SJCRH30 (cell line): ENCODE data around the gene KRTAP5-10. TPM values are rescaled to one million over a fixed set of nuclear protein-coding genes. Genes with fewer than 3 reads are reported as not detected.
A peak's percentile ranks its signal among the peaks of the same experiment; 100 is the strongest.
"Not testable (repeated sequence)": the region's sequence is repeated elsewhere in the genome, so short reads cannot be mapped to it uniquely, and the experiment has no call there.

Source experiments
- DNase-seq, 2 experiments: peaks; one replicate each; pipeline ENCODE4 v3.0.0-alpha.2; 2015 to 2020
- H3K27ac ChIP-seq: fragments of 250-450 bp; sonication (Bioruptor Pico); 2 replicates; pipeline ENCODE4 v1.5.1; 2020; ENCODE audit warnings: mild to moderate bottlenecking, moderate library complexity
- H3K27me3 ChIP-seq: fragments of 250-450 bp; sonication (Bioruptor Pico); 2 replicates; pipeline ENCODE4 v1.5.1; 2020; ENCODE audit warnings: mild to moderate bottlenecking, moderate library complexity
- H3K36me3 ChIP-seq: fragments of 250-450 bp; sonication (Bioruptor Pico); 2 replicates; pipeline ENCODE4 v1.5.1; 2020; ENCODE audit warnings: mild to moderate bottlenecking, moderate library complexity
- H3K4me1 ChIP-seq: fragments of 250-450 bp; sonication (Bioruptor Pico); 2 replicates; pipeline ENCODE4 v1.5.1; 2020; ENCODE audit warnings: mild to moderate bottlenecking, moderate library complexity
- H3K4me3 ChIP-seq: fragments of 250-450 bp; sonication (Bioruptor Pico); 2 replicates; pipeline ENCODE4 v1.5.1; 2020; ENCODE audit warnings: mild to moderate bottlenecking, moderate library complexity
- H3K9me3 ChIP-seq: fragments of 250-450 bp; sonication (Bioruptor Pico); replicated peaks from 2 replicates; pipeline ENCODE4 v1.5.1; 2020; ENCODE audit warnings: mild to moderate bottlenecking, moderate library complexity
- total RNA-seq: library from RNA; depleted of rRNA; stranded (reverse); fragments of >200 nt; shearing (Covaris generic); gene quantifications from 2 replicates; pipeline ENCODE4 v1.2.3, GENCODE V29; 2014; rRNA removed

KRTAP5-10 gene
- total RNA-seq, result not detected in 2 replicates

GRCh38 chr11:71565263-71565662, at the start of gene KRTAP5-10:
TSS of gene KRTAP5-10 (plus strand) at chr11:71565563. CDS start at chr11:71565588, 25 bp downstream.
- Histone ChIP-seq H3K9me3 (no peaks in the 10 kb centered on the region), H3K36me3 (no peaks in the 10 kb centered on the region), H3K4me3 (no peak within 1 kb of the TSS), H3K27ac (no peak within 1 kb of the TSS), H3K27me3 (no peaks in the 10 kb centered on the region), H3K4me1 (no peaks in the 10 kb centered on the region)
- DNase-seq, result no peak

- no peak for DNase-seq
- no peaks in the 10 kb centered on the region for H3K9me3 ChIP-seq
- H3K4me3 ChIP-seq, result no peak overlapping the region
- no peaks in the 10 kb centered on the region for H3K27me3 ChIP-seq
- no peak overlapping the region for H3K27ac ChIP-seq
- H3K4me1 ChIP-seq, result peaks cover 10% of the 10 kb centered on the region
- no peaks in the 10 kb centered on the region for H3K36me3 ChIP-seq
Measured at GRCh38 chr11:71518506-71519471, 46.6 kb upstream of the KRTAP5-10 start.

- H3K27ac ChIP-seq, result no peak overlapping the region
- no peak overlapping the region for H3K4me3 ChIP-seq
- no peaks in the 10 kb centered on the region for H3K9me3 ChIP-seq
- H3K27me3 ChIP-seq, result no peaks in the 10 kb centered on the region
- H3K36me3 ChIP-seq, result no peaks in the 10 kb centered on the region
- peaks cover 10% of the 10 kb centered on the region for H3K4me1 ChIP-seq
- peak; percentile 34 to 41 for DNase-seq
Measured at GRCh38 chr11:71519546-71519945, 45.8 kb upstream of the KRTAP5-10 start.

GRCh38 chr11:71525188-71525937, 40.0 kb upstream of the KRTAP5-10 start:
- no peaks in the 10 kb centered on the region for H3K4me1 ChIP-seq
- no peak for DNase-seq
- H3K36me3 ChIP-seq, result no peaks in the 10 kb centered on the region
- no peaks in the 10 kb centered on the region for H3K9me3 ChIP-seq
- no peaks in the 10 kb centered on the region for H3K27me3 ChIP-seq
- no peak overlapping the region for H3K4me3 ChIP-seq
- no peak overlapping the region for H3K27ac ChIP-seq

GRCh38 chr11:71525938-71526495, 39.3 kb upstream of the KRTAP5-10 start:
- Histone ChIP-seq H3K4me1 (no peaks in the 10 kb centered on the region), H3K9me3 (no peaks in the 10 kb centered on the region), H3K4me3 (no peak overlapping the region), H3K36me3 (no peaks in the 10 kb centered on the region), H3K27ac (no peak overlapping the region), H3K27me3 (no peaks in the 10 kb centered on the region)
- no peak for DNase-seq

GRCh38 chr11:71526796-71527575, 38.4 kb upstream of the KRTAP5-10 start, which contains the start of gene KRTAP5-7:
TSS of gene KRTAP5-7 (plus strand) at chr11:71527267. CDS start at chr11:71527301, 34 bp downstream.
- H3K9me3 ChIP-seq, H3K4me3 ChIP-seq, H3K27me3 ChIP-seq, DNase-seq, H3K36me3 ChIP-seq, H3K4me1 ChIP-seq, H3K27ac ChIP-seq: not testable (repeated sequence)

- Histone ChIP-seq H3K36me3 (no peaks in the 10 kb centered on the region), H3K4me1 (no peaks in the 10 kb centered on the region), H3K27me3 (no peaks in the 10 kb centered on the region), H3K27ac (no peak overlapping the region), H3K9me3 (no peaks in the 10 kb centered on the region), H3K4me3 (no peak overlapping the region)
- DNase-seq, result peak; percentile 27 to 34
Measured at GRCh38 chr11:71527576-71528210, 37.7 kb upstream of the KRTAP5-10 start.

- H3K4me1 ChIP-seq, result no peaks in the 10 kb centered on the region
- no peaks in the 10 kb centered on the region for H3K9me3 ChIP-seq
- DNase-seq, result no peak
- H3K27me3 ChIP-seq, result no peaks in the 10 kb centered on the region
- no peak overlapping the region for H3K4me3 ChIP-seq
- no peaks in the 10 kb centered on the region for H3K36me3 ChIP-seq
- H3K27ac ChIP-seq, result no peak overlapping the region
Measured at GRCh38 chr11:71530602-71531001, 34.8 kb upstream of the KRTAP5-10 start.

- Histone ChIP-seq H3K36me3 (no peaks in the 10 kb centered on the region), H3K27me3 (no peaks in the 10 kb centered on the region), H3K4me3 (no peak overlapping the region), H3K27ac (no peak overlapping the region), H3K4me1 (no peaks in the 10 kb centered on the region), H3K9me3 (no peaks in the 10 kb centered on the region)
- no peak for DNase-seq
Measured at GRCh38 chr11:71532036-71532610, 33.2 kb upstream of the KRTAP5-10 start.

GRCh38 chr11:71534711-71535608, 30.4 kb upstream of the KRTAP5-10 start:
- H3K27ac ChIP-seq, DNase-seq, H3K4me1 ChIP-seq, H3K4me3 ChIP-seq, H3K9me3 ChIP-seq, H3K36me3 ChIP-seq, H3K27me3 ChIP-seq: not testable (repeated sequence)

GRCh38 chr11:71535825-71536224, 29.5 kb upstream of the KRTAP5-10 start:
- Histone ChIP-seq H3K9me3 (no peaks in the 10 kb centered on the region), H3K36me3 (no peaks in the 10 kb centered on the region), H3K27ac (no peak overlapping the region), H3K27me3 (no peaks in the 10 kb centered on the region), H3K4me3 (no peak overlapping the region), H3K4me1 (no peaks in the 10 kb centered on the region)
- DNase-seq, result no peak

GRCh38 chr11:71537537-71537936, 27.8 kb upstream of the KRTAP5-10 start:
- Histone ChIP-seq H3K27me3 (no peaks in the 10 kb centered on the region), H3K4me3 (no peak overlapping the region), H3K4me1 (no peaks in the 10 kb centered on the region), H3K27ac (no peak overlapping the region), H3K9me3 (no peaks in the 10 kb centered on the region), H3K36me3 (no peaks in the 10 kb centered on the region)
- DNase-seq, result no peak
